ENCODE results near the gene ZNF79.

ZNF79 gene

GRCh38 chr9:127473501-127473900, 49.3 kb downstream of the ZNF79 start:
- Histone ChIP-seq H3K4me1 (no peaks in the 10 kb centered on the region), H3K27me3 (no peaks in the 10 kb centered on the region), H3K36me3 (peaks cover 32 to 83% (median 72%) of the 10 kb centered on the region in 3 donors), H3K9me3 (no peaks in the 10 kb centered on the region), H3K4me3 (no peak overlapping the region), H3K27ac (no peak overlapping the region)
- intact Hi-C loops (cut with DNase I; ENCODE audit: low total_unique reads): no loop called here
- no peak for DNase-seq
- TF ChIP-seq CTCF (IDR thresholded peaks at IDR 0.05): no peak

- H3K9me3 ChIP-seq: no peaks in the 10 kb centered on the region
- H3K4me1 ChIP-seq: no peaks in the 10 kb centered on the region
- H3K4me3 ChIP-seq: no peak overlapping the region
- intact Hi-C loops (cut with DNase I; ENCODE audit: low total_unique reads): no loop called here
- TF ChIP-seq CTCF (IDR thresholded peaks at IDR 0.05): no peak
- H3K27ac ChIP-seq: no peak overlapping the region
- no peaks in the 10 kb centered on the region for H3K27me3 ChIP-seq
- H3K36me3 ChIP-seq: peaks cover 37 to 83% (median 72%) of the 10 kb centered on the region in 3 donors
- no peak for DNase-seq
Measured at GRCh38 chr9:127473932-127474331, 49.8 kb downstream of the ZNF79 start.

- peaks cover 43 to 85% (median 72%) of the 10 kb centered on the region in 3 donors for H3K36me3 ChIP-seq
- H3K9me3 ChIP-seq: no peaks in the 10 kb centered on the region
- no peaks in the 10 kb centered on the region for H3K4me1 ChIP-seq
- H3K27ac ChIP-seq: no peak overlapping the region
- intact Hi-C loops (cut with DNase I; ENCODE audit: low total_unique reads): no loop called here
- TF ChIP-seq CTCF (IDR thresholded peaks at IDR 0.05): no peak
- DNase-seq: no peak
- no peaks in the 10 kb centered on the region for H3K27me3 ChIP-seq
- H3K4me3 ChIP-seq: no peak overlapping the region
Measured at GRCh38 chr9:127474592-127474991, 50.4 kb downstream of the ZNF79 start.

GRCh38 chr9:127479507-127480081, 55.4 kb downstream of the ZNF79 start:
- no peak overlapping the region for H3K4me3 ChIP-seq
- peaks cover 62 to 91% (median 84%) of the 10 kb centered on the region in 3 donors for H3K36me3 ChIP-seq
- H3K27ac ChIP-seq: no peak overlapping the region
- no peak for DNase-seq
- no peak for TF ChIP-seq CTCF (IDR thresholded peaks at IDR 0.05)
- no peaks in the 10 kb centered on the region for H3K4me1 ChIP-seq
- intact Hi-C loops (cut with DNase I; ENCODE audit: low total_unique reads): no loop called here
- no peaks in the 10 kb centered on the region for H3K9me3 ChIP-seq
- H3K27me3 ChIP-seq: no peaks in the 10 kb centered on the region

GRCh38 chr9:127482662-127483061, 58.5 kb downstream of the ZNF79 start:
- Histone ChIP-seq H3K4me3 (no peak overlapping the region), H3K4me1 (no peaks in the 10 kb centered on the region), H3K27ac (no peak overlapping the region), H3K36me3 (peaks cover 69 to 92% (median 90%) of the 10 kb centered on the region in 3 donors), H3K9me3 (no peaks in the 10 kb centered on the region), H3K27me3 (no peaks in the 10 kb centered on the region)
- TF ChIP-seq CTCF (IDR thresholded peaks at IDR 0.05): no peak
- DNase-seq: no peak
- intact Hi-C loops (cut with DNase I; ENCODE audit: low total_unique reads): no loop called here

- no peak for TF ChIP-seq CTCF (IDR thresholded peaks at IDR 0.05)
- intact Hi-C loops (cut with DNase I; ENCODE audit: low total_unique reads): no loop called here
- Histone ChIP-seq H3K4me3 (no peak overlapping the region), H3K27ac (no peak overlapping the region), H3K36me3 (peaks cover 58 to 95% (median 84%) of the 10 kb centered on the region in 3 donors), H3K27me3 (no peaks in the 10 kb centered on the region), H3K9me3 (no peaks in the 10 kb centered on the region), H3K4me1 (no peaks in the 10 kb centered on the region)
- no peak for DNase-seq
Measured at GRCh38 chr9:127485995-127486394, 61.8 kb downstream of the ZNF79 start.
